H9 (cell line): ENCODE measurements around the gene SERPINB2. TPM values are rescaled to one million over a fixed set of nuclear protein-coding genes. Genes with fewer than 3 reads are reported as not detected.

Experiments used
- DNase-seq: peaks from one replicate; pipeline ENCODE4 v3.0.0-alpha.2; 2017
- H2AFZ ChIP-seq: one replicate; pipeline ENCODE4 v1.6.1; 2013; ENCODE audit warnings: mild to moderate bottlenecking, low read length, control low read depth, moderate library complexity
- H2AK5ac ChIP-seq: 2 replicates; pipeline ENCODE4 v1.6.1; 2013; ENCODE audit warnings: low read length, control low read depth, mixed read lengths; ENCODE audit not compliant: insufficient read length
- H2BK120ac ChIP-seq: one replicate; pipeline ENCODE4 v1.6.1; 2013; ENCODE audit warnings: low read depth, mild to moderate bottlenecking, low read length, control low read depth, inconsistent platforms; ENCODE audit not compliant: poor library complexity, severe bottlenecking
- H2BK12ac ChIP-seq: 2 replicates; pipeline ENCODE4 v1.6.1; 2013; ENCODE audit warnings: low read length, control low read depth, mixed read lengths, low read depth; ENCODE audit not compliant: insufficient read length
- H2BK15ac ChIP-seq: 2 replicates; pipeline ENCODE4 v1.6.1; 2013; ENCODE audit warnings: low read depth, low read length, control low read depth
- H2BK20ac ChIP-seq: one replicate; pipeline ENCODE4 v1.6.1; 2013; ENCODE audit warnings: low read depth, mild to moderate bottlenecking, low read length, control low read depth, inconsistent platforms; ENCODE audit not compliant: poor library complexity, severe bottlenecking
- H2BK5ac ChIP-seq: 2 replicates; pipeline ENCODE4 v1.6.1; 2013; ENCODE audit warnings: low read length, control low read depth, mixed read lengths; ENCODE audit not compliant: insufficient read length
- H3K14ac ChIP-seq: 2 replicates; pipeline ENCODE4 v1.6.1; 2013; ENCODE audit warnings: low read length, control low read depth; ENCODE audit not compliant: insufficient read depth
- H3K18ac ChIP-seq: 2 replicates; pipeline ENCODE4 v1.6.1; 2013; ENCODE audit warnings: low read depth, mild to moderate bottlenecking, mixed read lengths, low read length, control low read depth; ENCODE audit not compliant: insufficient read length
- H3K23ac ChIP-seq: 2 replicates; pipeline ENCODE4 v1.6.1; 2013; ENCODE audit warnings: low read length, control low read depth, mixed read lengths, low read depth; ENCODE audit not compliant: insufficient read length
- H3K23me2 ChIP-seq: 2 replicates; pipeline ENCODE4 v1.6.1; 2013; ENCODE audit warnings: low read depth, mild to moderate bottlenecking, mixed read lengths, low read length, control low read depth; ENCODE audit not compliant: insufficient read length, poor library complexity, severe bottlenecking
- H3K27ac ChIP-seq: 2 replicates; pipeline ENCODE4 v1.5.1; 2013; ENCODE audit warnings: low read length, control low read depth, mixed read lengths, low read depth; ENCODE audit not compliant: insufficient read length
- H3K27me3 ChIP-seq: 2 replicates; pipeline ENCODE4 v1.6.1; 2013; ENCODE audit warnings: low read length, control low read depth, inconsistent platforms; ENCODE audit not compliant: insufficient read depth
- H3K4ac ChIP-seq: 2 replicates; pipeline ENCODE4 v1.6.1; 2013; ENCODE audit warnings: low read depth, mild to moderate bottlenecking, control low read depth, inconsistent platforms, low read length, moderate library complexity
- H3K4me1 ChIP-seq: 2 replicates; pipeline ENCODE4 v1.6.1; 2013; ENCODE audit warnings: low read length, control low read depth, inconsistent platforms; ENCODE audit not compliant: insufficient read depth
- H3K4me2 ChIP-seq: 2 replicates; pipeline ENCODE4 v1.6.1; 2013; ENCODE audit warnings: low read length, control low read depth, mixed read lengths; ENCODE audit not compliant: insufficient read length, insufficient read depth
- H3K56ac ChIP-seq: 2 replicates; pipeline ENCODE4 v1.6.1; 2013; ENCODE audit warnings: low read depth, mild to moderate bottlenecking, mixed read lengths, low read length, control low read depth; ENCODE audit not compliant: insufficient read length
- H3K79me1 ChIP-seq: 2 replicates; pipeline ENCODE4 v1.6.1; 2013; ENCODE audit warnings: low read depth, mild to moderate bottlenecking, moderate library complexity, low read length, control low read depth, inconsistent platforms; ENCODE audit not compliant: insufficient read depth, poor library complexity, severe bottlenecking
- H3K79me2 ChIP-seq: 2 replicates; pipeline ENCODE4 v1.6.1; 2013; ENCODE audit warnings: low read length, control low read depth, inconsistent platforms; ENCODE audit not compliant: insufficient read depth
- H3K9ac ChIP-seq: 2 replicates; pipeline ENCODE4 v1.6.1; 2013; ENCODE audit warnings: low read length, control low read depth, mixed read lengths; ENCODE audit not compliant: insufficient read length; ENCODE audit errors: extremely low read depth
- H3K9me3 ChIP-seq: one replicate; pipeline ENCODE4 v1.6.1; 2013; ENCODE audit warnings: low read depth, low read length, inconsistent platforms; ENCODE audit not compliant: control insufficient read depth
- H3T11ph ChIP-seq: one replicate; pipeline ENCODE4 v1.6.1; 2013; ENCODE audit warnings: mild to moderate bottlenecking, low read length, control low read depth, inconsistent platforms
- H4K20me1 ChIP-seq: one replicate; pipeline ENCODE4 v1.6.1; 2013; ENCODE audit not compliant: control insufficient read depth, insufficient read length, insufficient read depth
- H4K5ac ChIP-seq: 2 replicates; pipeline ENCODE4 v1.6.1; 2013; ENCODE audit warnings: low read depth, mild to moderate bottlenecking, mixed read lengths, low read length, control low read depth; ENCODE audit not compliant: insufficient read length
- H4K8ac ChIP-seq: replicated peaks from 2 replicates; pipeline ENCODE4 v1.6.1; 2013; ENCODE audit warnings: low read length, control low read depth, mixed read lengths, low read depth; ENCODE audit not compliant: insufficient read length
- H4K91ac ChIP-seq: 2 replicates; pipeline ENCODE4 v1.6.1; 2013; ENCODE audit warnings: low read depth, mild to moderate bottlenecking, moderate library complexity, mixed read lengths, low read length, control low read depth; ENCODE audit not compliant: insufficient read length
- H3K27ac Mint-ChIP-seq, 3 experiments: 2 replicates in 2 of 3; 3 replicates in 1 of 3; pipeline ENCODE4 v1.8.0; 2020 to 2021; ENCODE audit warnings: mixed read lengths in 3 of 3, mild to moderate bottlenecking in 1 of 3, moderate library complexity in 1 of 3
- H3K27me3 Mint-ChIP-seq: 2 replicates; pipeline ENCODE4 v1.8.0; 2021; ENCODE audit warnings: low read depth, mild to moderate bottlenecking, moderate library complexity, mixed read lengths
- H3K36me3 Mint-ChIP-seq, 3 experiments: 2 replicates in 2 of 3; 3 replicates in 1 of 3; pipeline ENCODE4 v1.8.0; 2020 to 2021; ENCODE audit warnings: low read depth in 3 of 3, mixed read lengths in 3 of 3; ENCODE audit not compliant: insufficient read depth in 1 of 3
- H3K4me1 Mint-ChIP-seq, 2 experiments: 2 replicates each; pipeline ENCODE4 v1.8.0; 2020; ENCODE audit warnings: mixed read lengths in 2 of 2
- H3K4me3 Mint-ChIP-seq, 2 experiments: 2 replicates in 1 of 2; 3 replicates in 1 of 2; pipeline ENCODE4 v1.8.0; 2020 to 2021; ENCODE audit warnings: mild to moderate bottlenecking in 2 of 2, mixed read lengths in 2 of 2, moderate library complexity in 1 of 2
- H3K9me3 Mint-ChIP-seq, 2 experiments: 2 replicates in 1 of 2; 3 replicates in 1 of 2; pipeline ENCODE4 v1.8.0; 2020; ENCODE audit warnings: mild to moderate bottlenecking in 2 of 2, mixed read lengths in 2 of 2, moderate library complexity in 1 of 2
- total RNA-seq: library from RNA; stranded (reverse); gene quantifications from 2 replicates; pipeline ENCODE4 v1.2.1, GENCODE V29; 2021
- TF ChIP-seq, protein P1 (sequence below): fragments of 200-600 bp; sonication (generic); conservative IDR thresholded peaks from 3 replicates; pipeline ENCODE4 v1.8.0; 2021; ENCODE audit warnings: antibody characterized with exemption, mild to moderate bottlenecking

The SERPINB2 gene
- total RNA-seq, 1 experiment from 2014 or later = not detected

DNA sequence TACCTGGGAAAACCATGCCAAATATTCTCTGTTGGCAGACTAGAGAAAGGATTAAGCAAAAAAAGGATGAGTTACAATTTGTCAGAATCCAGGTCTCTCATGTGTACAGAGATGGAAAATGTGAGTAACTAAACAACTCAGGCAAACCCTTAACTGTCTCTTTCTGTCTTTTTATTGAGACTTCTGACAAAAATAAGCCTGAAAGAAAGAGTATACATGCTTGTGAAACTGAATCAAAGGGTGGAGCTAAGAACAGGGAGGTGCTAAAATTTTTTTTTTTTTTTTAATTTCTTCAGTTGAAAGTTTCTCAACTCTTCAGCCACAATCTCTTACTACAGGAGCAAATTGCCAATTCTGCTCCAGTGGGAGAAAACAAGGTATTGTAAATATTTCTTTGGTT is 20.2 kb downstream of the SERPINB2 start, which contains the start of gene SERPINB10:
SERPINB10 (plus strand) TSS at position 295 of the 400 bp plus-strand sequence. CDS start 7,553 bp downstream, outside the sequence.
- no peak within 1 kb of the TSS for H3K23ac ChIP-seq
- peaks cover 7 to 11% of the 10 kb centered on the region in 2 experiments for H3K4me1 Mint-ChIP-seq
- no peak within 1 kb of the TSS for H2BK15ac ChIP-seq
- peaks cover 0 to 8% (median 0%) of the 10 kb centered on the region in 3 experiments; a peak in 4 of 7 replicates for H3K36me3 Mint-ChIP-seq
- H3K56ac ChIP-seq = no peak within 1 kb of the TSS
- H3K27me3 ChIP-seq = no peaks in the 10 kb centered on the region
- no peak within 1 kb of the TSS for H2BK120ac ChIP-seq
- no peaks in the 10 kb centered on the region for H3K4me1 ChIP-seq
- no peak within 1 kb of the TSS for H3K27ac ChIP-seq
- no peak within 1 kb of the TSS for H3K18ac ChIP-seq
- no peak within 1 kb of the TSS for H2AK5ac ChIP-seq
- TF ChIP-seq, protein P1, sequence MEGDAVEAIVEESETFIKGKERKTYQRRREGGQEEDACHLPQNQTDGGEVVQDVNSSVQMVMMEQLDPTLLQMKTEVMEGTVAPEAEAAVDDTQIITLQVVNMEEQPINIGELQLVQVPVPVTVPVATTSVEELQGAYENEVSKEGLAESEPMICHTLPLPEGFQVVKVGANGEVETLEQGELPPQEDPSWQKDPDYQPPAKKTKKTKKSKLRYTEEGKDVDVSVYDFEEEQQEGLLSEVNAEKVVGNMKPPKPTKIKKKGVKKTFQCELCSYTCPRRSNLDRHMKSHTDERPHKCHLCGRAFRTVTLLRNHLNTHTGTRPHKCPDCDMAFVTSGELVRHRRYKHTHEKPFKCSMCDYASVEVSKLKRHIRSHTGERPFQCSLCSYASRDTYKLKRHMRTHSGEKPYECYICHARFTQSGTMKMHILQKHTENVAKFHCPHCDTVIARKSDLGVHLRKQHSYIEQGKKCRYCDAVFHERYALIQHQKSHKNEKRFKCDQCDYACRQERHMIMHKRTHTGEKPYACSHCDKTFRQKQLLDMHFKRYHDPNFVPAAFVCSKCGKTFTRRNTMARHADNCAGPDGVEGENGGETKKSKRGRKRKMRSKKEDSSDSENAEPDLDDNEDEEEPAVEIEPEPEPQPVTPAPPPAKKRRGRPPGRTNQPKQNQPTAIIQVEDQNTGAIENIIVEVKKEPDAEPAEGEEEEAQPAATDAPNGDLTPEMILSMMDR = no peak
- H3K9me3 ChIP-seq = no peaks in the 10 kb centered on the region
- no peak within 1 kb of the TSS for H3K4me3 Mint-ChIP-seq
- H3K27ac Mint-ChIP-seq = no peak within 1 kb of the TSS
- H2AFZ ChIP-seq = no peak within 1 kb of the TSS
- H3K23me2 ChIP-seq = no peaks in the 10 kb centered on the region
- H2BK5ac ChIP-seq = no peak within 1 kb of the TSS
- peaks cover 1% of the 10 kb centered on the region; the same call in 1 of the 2 replicates for H3K27me3 Mint-ChIP-seq
- no peak within 1 kb of the TSS for H3K4ac ChIP-seq
- no peak within 1 kb of the TSS for H2BK12ac ChIP-seq
- H3K9ac ChIP-seq = no peak within 1 kb of the TSS
- no peaks in the 10 kb centered on the region for H4K20me1 ChIP-seq
- no peaks in the 10 kb centered on the region for H3K79me2 ChIP-seq
- no peak within 1 kb of the TSS for H2BK20ac ChIP-seq
- DNase-seq = no peak
- no peak within 1 kb of the TSS for H4K5ac ChIP-seq
- H3K9me3 Mint-ChIP-seq = peaks cover 0 to 11% of the 10 kb centered on the region in 2 experiments; a peak in 4 of 5 replicates
- no peak within 1 kb of the TSS for H3T11ph ChIP-seq
- H3K79me1 ChIP-seq = no peaks in the 10 kb centered on the region
- no peak within 1 kb of the TSS for H4K8ac ChIP-seq
- no peak within 1 kb of the TSS for H4K91ac ChIP-seq
- H3K4me2 ChIP-seq = no peak within 1 kb of the TSS
- H3K14ac ChIP-seq = no peak within 1 kb of the TSS
